ENCODE results near the gene AFAP1L2.
"Not testable (repeated sequence)": the region's sequence is repeated elsewhere in the genome, so short reads cannot be mapped to it uniquely, and the experiment has no call there.

AFAP1L2 gene

DNA sequence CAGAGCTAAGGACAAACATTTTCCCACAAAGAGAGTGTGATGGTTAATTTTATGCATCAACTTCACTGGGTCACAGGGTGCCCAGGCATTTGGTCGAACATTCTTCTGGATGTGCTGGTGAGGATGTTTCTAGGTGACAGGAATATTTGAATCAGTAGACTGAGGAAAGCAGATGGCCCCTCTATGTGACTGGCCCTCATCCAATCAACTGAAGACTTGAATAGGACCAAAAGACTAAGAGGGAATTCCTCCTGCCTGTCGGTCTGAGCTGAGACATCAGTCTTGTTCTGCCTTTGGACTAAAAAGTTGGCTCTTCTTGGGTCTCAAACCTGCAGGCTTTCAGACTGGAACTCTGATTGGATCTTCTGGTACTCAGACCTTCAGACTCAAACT is 44.4 kb downstream of the AFAP1L2 start:
- DNase-seq (ENCODE audit: low spot score): no peak

- no peak for DNase-seq (ENCODE audit: low spot score)
Observed at GRCh38 chr10:114359041-114359952, 45.0 kb downstream of the AFAP1L2 start.

GRCh38 chr10:114357515-114357996 is 46.7 kb downstream of the AFAP1L2 start:
- DNase-seq (ENCODE audit: low spot score): no peak

DNA sequence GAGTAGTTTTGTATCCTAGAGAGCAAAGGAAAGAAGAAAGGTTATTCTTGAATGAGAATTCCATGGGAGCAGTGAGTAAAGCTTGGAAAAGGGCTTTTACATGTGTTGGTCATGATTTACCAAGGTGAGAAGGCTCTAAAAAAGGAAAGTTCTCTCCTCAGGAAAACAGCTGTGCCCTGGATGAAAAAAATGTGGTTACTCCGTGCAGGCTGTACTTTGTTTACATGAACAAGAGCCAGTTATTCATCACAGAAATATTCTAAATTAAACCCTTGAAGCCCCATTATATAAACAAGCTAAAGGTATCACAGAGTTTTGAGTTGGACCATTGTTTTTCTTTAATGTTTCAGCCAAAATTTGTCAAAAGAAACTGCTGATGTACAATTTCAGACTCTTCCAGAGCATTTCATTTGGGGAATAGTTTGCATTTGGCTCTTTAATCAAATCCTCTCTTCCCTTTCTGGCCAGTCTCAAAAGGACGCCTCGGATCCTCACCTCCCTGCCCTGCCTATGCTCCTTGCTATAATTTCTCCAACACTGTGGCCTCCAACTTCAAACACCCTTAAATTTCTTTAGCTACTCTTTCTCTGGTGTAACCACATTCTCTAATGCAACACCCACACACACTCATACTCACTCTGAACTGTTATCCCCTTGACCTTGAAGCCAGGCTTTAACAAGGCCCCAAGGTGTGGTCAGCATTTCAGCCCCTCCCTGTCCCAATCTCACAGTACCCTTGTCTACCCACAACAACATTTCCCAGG is 47.4 kb downstream of the AFAP1L2 start:
- DNase-seq (ENCODE audit: low spot score): no peak

DNA sequence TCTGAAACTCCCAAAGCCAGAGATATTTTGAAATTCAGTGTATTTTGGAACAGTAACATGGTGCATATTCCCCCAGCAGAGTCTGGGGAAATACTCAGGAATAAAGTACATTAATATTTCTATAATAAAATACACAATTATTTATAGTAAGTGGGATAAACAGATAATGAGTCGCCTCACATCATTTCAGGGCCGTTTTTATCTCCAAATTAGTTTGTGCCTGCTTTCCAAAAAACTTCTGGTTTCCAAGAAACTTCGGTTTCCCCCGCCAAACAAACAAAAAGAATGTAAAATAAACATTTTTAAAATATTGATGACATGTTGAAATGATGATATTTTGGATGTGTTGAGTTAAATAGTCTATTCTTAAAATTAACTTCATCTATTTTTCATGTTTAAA is 48.2 kb downstream of the AFAP1L2 start:
- no peak for DNase-seq (ENCODE audit: low spot score)

GRCh38 chr10:114353383-114353782 is 50.9 kb downstream of the AFAP1L2 start:
- DNase-seq (ENCODE audit: low spot score): no peak

GRCh38 chr10:114352653-114353298 is 51.5 kb downstream of the AFAP1L2 start:
- DNase-seq (ENCODE audit: low spot score): no peak

- no peak for DNase-seq (ENCODE audit: low spot score)
Observed at GRCh38 chr10:114350751-114351150, 53.6 kb downstream of the AFAP1L2 start.

DNA sequence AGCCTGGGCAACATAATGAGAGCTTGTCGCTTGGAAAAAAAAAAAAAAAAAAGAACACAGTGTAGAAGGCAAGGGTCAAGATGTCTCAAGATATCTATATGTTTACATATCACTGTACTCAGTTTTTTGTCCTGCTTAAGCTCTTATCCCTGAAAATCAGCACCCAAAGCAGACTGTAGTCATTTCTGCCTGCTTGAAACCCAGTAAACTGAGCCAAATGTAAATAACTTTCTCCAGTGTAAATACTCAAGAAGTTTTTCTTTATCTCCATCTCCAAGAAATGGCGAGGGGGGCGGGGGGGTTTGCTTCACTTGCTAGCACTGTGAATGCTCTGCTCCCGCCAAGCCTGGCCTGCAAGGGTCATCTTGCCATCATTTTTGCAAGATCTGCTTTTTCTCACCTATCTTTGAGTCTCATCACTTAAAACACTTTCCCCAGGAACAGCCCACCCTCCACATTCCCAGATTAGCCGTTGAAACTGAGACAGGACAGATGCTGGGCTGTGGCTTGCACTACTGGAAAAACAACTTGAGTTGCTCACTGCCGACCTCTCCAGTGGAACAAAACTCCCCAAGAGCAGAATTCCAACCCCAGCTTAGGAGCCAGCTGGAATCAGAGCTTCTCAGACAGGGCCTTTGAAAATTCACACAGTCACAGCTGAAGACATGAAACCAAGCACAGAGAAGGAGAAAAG is 54.6 kb downstream of the AFAP1L2 start:
- no peak for DNase-seq (ENCODE audit: low spot score)

- DNase-seq (ENCODE audit: low spot score): not testable (repeated sequence)
Observed at GRCh38 chr10:114349071-114349470, 55.2 kb downstream of the AFAP1L2 start.

- no peak for DNase-seq (ENCODE audit: low spot score)
Observed at GRCh38 chr10:114347791-114348190, 56.5 kb downstream of the AFAP1L2 start.

GRCh38 chr10:114347241-114347640 is 57.1 kb downstream of the AFAP1L2 start:
- DNase-seq (ENCODE audit: low spot score): no peak

- DNase-seq (ENCODE audit: low spot score): peak; percentile 69
Observed at GRCh38 chr10:114346176-114347031, 57.9 kb downstream of the AFAP1L2 start.

GRCh38 chr10:114345701-114346100 is 58.6 kb downstream of the AFAP1L2 start:
- DNase-seq (ENCODE audit: low spot score): no peak

- no peak for DNase-seq (ENCODE audit: low spot score)
Observed at GRCh38 chr10:114343623-114344505, 60.4 kb downstream of the AFAP1L2 start.

DNA sequence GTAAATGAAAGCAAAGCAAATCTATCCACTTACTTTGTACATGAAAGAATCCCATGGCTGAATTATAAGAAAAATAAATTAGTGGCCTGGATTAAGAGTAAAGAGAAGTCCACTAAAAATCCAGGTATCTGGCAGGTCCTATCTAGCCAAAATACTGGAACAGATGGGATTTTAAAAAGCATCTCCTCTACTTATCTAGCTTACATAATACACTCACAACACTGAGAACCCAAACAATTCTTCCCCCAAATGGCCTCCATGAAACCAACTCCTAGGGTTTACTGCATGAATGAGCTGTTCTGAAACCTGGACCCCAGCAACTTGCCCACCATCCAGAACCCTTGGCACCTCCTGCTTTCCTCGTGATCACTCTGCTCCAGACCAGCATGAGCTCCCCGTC is 61.3 kb downstream of the AFAP1L2 start:
- DNase-seq (ENCODE audit: low spot score): no peak

DNA sequence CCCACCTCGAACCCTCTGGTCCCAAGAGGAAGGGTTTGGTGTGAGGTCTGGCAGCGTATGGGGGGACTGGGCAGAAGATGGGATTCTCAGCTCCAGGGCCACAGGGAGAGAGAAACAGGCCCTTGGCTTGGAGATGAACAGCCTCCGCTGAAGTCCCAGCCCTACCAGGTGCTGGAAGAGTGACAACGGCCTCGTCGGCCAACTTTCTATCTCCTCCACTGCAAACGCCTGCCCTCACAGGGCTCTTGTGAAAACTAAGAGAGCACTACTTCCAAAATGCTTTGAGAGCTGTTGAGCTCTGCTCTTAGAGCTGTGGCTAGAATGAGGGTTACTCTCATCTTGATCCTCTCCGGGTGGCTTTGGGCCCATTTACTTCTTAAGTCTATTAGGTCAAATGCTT is 63.5 kb downstream of the AFAP1L2 start:
- no peak for DNase-seq (ENCODE audit: low spot score)

DNA sequence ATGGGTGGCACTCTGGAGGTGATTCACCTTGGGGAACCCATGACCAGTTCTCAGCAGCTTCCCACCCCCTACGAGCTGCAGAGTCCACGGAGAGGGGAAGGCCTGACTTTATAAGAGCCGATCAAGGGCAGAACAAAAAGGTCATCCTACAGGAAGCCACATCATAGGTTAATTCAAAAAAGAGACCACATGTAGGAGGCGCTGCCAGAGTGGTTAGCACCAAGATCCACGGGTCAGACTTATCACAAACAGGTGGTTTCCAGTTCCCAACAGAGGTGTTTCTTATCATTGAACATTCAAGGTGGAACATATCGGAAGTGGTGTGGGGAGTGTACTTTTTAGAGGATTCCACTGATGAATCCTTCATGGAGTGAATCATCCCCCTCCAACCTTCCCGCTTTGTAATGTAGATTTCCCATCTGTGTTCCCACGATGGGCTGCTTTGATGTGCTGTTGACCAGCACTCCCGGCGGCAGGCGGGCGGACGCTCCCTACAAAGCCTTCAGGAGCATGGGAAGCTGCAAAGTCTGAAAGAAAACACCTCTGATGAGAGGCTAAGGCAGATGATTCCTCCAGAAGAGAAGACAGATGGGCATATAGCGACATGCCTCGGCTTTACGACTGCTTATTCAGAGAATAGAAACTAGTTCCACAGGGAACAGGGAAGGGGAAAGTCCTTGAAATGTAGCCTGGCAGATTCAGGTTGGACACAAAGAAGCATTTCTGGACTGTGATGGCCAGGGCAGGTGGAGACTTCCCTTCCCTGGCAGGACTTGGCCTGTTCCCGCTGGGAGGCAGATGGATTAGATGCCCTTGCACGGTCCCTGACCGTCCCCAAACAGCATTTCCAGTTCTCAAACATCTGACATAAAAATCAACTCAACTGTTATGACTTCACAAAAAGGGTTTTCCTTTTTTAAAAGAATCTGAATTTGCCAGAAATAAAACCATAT is 66.5 kb downstream of the AFAP1L2 start:
- DNase-seq (ENCODE audit: low spot score): no peak

All from COLO829 (cell line).